HUES64 (cell line): ENCODE results near the gene CENPO. TPM values are rescaled to one million over a fixed set of nuclear protein-coding genes. Genes with fewer than 3 reads are reported as not detected.
A peak's percentile ranks its signal among the peaks of the same experiment; 100 is the strongest.

Source experiments
- H3K27ac ChIP-seq: 2 replicates; pipeline ENCODE4 v1.7.0; 2013; ENCODE audit warnings: low read depth, low read length, inconsistent platforms
- H3K27me3 ChIP-seq: 2 replicates; pipeline ENCODE4 v1.6.1; 2013; ENCODE audit warnings: mild to moderate bottlenecking, low read length; ENCODE audit not compliant: insufficient read depth
- H3K36me3 ChIP-seq: 2 replicates; pipeline ENCODE4 v1.6.1; 2013; ENCODE audit warnings: mild to moderate bottlenecking, low read length; ENCODE audit not compliant: insufficient read depth
- H3K4me1 ChIP-seq: 2 replicates; pipeline ENCODE4 v1.6.1; 2013; ENCODE audit warnings: mild to moderate bottlenecking, low read length, moderate library complexity; ENCODE audit not compliant: insufficient read depth
- H3K4me3 ChIP-seq: 2 replicates; pipeline ENCODE4 v1.5.1; 2013; ENCODE audit warnings: mild to moderate bottlenecking, low read length, moderate library complexity
- H3K9ac ChIP-seq: 2 replicates; pipeline ENCODE4 v1.6.1; 2013; ENCODE audit warnings: mild to moderate bottlenecking, low read depth, low read length
- H3K9me3 ChIP-seq: 2 replicates; pipeline ENCODE4 v1.6.1; 2013; ENCODE audit warnings: low read depth, low read length; ENCODE audit not compliant: insufficient read depth
- WGBS: fragments of 150-250, 120-280 bp; methylation state at CpG from one replicate; pipeline ENCODE4 v1.1.7; 2013; ENCODE audit warnings: missing lambda C conversion rate; 5-methylcytosine and 5-hydroxymethylcytosine counted together
- polyA plus RNA-seq, 2 experiments: library from polyadenylated mRNA; stranded (reverse); fragments of 50-300 nt; gene quantifications; one replicate each; pipeline ENCODE4 v1.2.3, GENCODE V29; 2013

CENPO gene, protein sequence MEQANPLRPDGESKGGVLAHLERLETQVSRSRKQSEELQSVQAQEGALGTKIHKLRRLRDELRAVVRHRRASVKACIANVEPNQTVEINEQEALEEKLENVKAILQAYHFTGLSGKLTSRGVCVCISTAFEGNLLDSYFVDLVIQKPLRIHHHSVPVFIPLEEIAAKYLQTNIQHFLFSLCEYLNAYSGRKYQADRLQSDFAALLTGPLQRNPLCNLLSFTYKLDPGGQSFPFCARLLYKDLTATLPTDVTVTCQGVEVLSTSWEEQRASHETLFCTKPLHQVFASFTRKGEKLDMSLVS
- polyA plus RNA-seq (2013, experiment 1 of 2) = 41.3 TPM
- 36.1 TPM for polyA plus RNA-seq (2013, experiment 2 of 2)

- under 1% methylated on average over 74 of the region's 74 CpGs for WGBS
- no peaks in the 10 kb centered on the region for H3K27me3 ChIP-seq
- H3K9ac ChIP-seq = peak within 1 kb of the TSS; percentile 98
- peaks cover 31% of the 10 kb centered on the region for H3K4me1 ChIP-seq
- H3K36me3 ChIP-seq = peaks cover 46% of the 10 kb centered on the region
- H3K9me3 ChIP-seq = no peaks in the 10 kb centered on the region
- peak within 1 kb of the TSS; percentile 99 for H3K27ac ChIP-seq
- peak within 1 kb of the TSS; percentile 81 for H3K4me3 ChIP-seq
Measured at GRCh38 chr2:24792874-24793760, at the start of gene CENPO, which contains the start of gene PTRHD1. Gene CENPO, plus strand, starts transcription at chr2:24793425. Its CDS starts 495 bp downstream, at chr2:24793920. Gene PTRHD1, minus strand, starts transcription at chr2:24793391. Its CDS starts 14 bp downstream, at chr2:24793377.

- Histone ChIP-seq H3K4me1 (no peaks in the 10 kb centered on the region), H3K9ac (no peak overlapping the region), H3K36me3 (peaks cover 6% of the 10 kb centered on the region), H3K9me3 (no peaks in the 10 kb centered on the region), H3K4me3 (no peak overlapping the region), H3K27me3 (no peaks in the 10 kb centered on the region), H3K27ac (no peak overlapping the region)
- 80% methylated on average over 3 of the region's 3 CpGs for whole genome bisulfite sequencing
Measured at GRCh38 chr2:24743924-24744323, 49.3 kb upstream of the CENPO start.

- no peaks in the 10 kb centered on the region for H3K27me3 ChIP-seq
- no peaks in the 10 kb centered on the region for H3K9me3 ChIP-seq
- no peaks in the 10 kb centered on the region for H3K4me1 ChIP-seq
- WGBS = 94% methylated on average over 1 of the region's 1 CpG
- H3K4me3 ChIP-seq = no peak overlapping the region
- no peak overlapping the region for H3K27ac ChIP-seq
- no peak overlapping the region for H3K9ac ChIP-seq
- peaks cover 6% of the 10 kb centered on the region for H3K36me3 ChIP-seq
Measured at GRCh38 chr2:24744356-24744755, 48.9 kb upstream of the CENPO start.

DNA sequence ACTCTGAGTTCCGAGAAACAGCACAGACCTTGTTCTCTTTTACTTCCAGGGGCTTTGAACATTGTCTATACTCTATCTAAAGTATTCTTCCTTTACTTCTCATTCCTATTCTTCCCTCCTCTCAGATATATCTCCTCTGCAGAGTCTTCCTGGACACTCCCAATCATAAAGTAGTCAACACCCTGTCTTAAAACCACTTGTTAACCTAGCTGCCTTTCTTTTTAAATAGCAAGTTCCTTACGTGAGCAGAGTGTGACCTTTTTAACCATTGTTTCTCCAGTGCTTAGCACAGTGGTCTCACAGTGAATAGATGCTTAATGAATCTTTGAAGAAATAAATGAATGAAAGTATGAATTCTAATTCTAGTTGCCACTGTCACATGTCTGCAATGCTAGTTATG, 47.4 kb upstream of the CENPO start:
- no peaks in the 10 kb centered on the region for H3K27me3 ChIP-seq
- H3K27ac ChIP-seq = no peak overlapping the region
- no peaks in the 10 kb centered on the region for H3K4me1 ChIP-seq
- WGBS = 93% methylated on average over 2 of the region's 2 CpGs
- H3K4me3 ChIP-seq = no peak overlapping the region
- peaks cover 6% of the 10 kb centered on the region; the same call in 1 of the 2 replicates for H3K36me3 ChIP-seq
- no peaks in the 10 kb centered on the region for H3K9me3 ChIP-seq
- no peak overlapping the region for H3K9ac ChIP-seq

DNA sequence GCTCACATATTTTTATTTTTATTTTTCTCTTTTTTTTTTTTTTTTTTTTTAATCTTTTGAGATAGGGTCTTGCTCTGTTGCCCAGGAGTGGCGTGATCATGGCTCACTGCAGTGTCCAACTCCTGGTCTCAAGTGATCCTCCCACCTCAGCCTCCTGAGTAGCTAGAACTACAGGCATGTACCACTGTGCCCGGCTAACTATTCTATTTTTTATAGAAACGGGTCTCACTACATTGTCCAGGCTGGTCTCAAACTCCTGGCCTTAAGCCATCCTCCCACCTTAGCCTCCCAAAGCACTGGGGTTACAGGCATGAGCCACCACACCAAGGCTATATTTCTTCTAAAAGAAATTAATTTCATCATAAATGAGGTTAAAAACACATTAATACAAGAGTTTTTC, 45.9 kb upstream of the CENPO start:
- Histone ChIP-seq H3K36me3 (no peaks in the 10 kb centered on the region), H3K27me3 (no peaks in the 10 kb centered on the region), H3K27ac (no peak overlapping the region), H3K9ac (no peak overlapping the region), H3K9me3 (no peaks in the 10 kb centered on the region), H3K4me3 (no peak overlapping the region), H3K4me1 (no peaks in the 10 kb centered on the region)
- 98% methylated on average over 3 of the region's 3 CpGs for WGBS

DNA sequence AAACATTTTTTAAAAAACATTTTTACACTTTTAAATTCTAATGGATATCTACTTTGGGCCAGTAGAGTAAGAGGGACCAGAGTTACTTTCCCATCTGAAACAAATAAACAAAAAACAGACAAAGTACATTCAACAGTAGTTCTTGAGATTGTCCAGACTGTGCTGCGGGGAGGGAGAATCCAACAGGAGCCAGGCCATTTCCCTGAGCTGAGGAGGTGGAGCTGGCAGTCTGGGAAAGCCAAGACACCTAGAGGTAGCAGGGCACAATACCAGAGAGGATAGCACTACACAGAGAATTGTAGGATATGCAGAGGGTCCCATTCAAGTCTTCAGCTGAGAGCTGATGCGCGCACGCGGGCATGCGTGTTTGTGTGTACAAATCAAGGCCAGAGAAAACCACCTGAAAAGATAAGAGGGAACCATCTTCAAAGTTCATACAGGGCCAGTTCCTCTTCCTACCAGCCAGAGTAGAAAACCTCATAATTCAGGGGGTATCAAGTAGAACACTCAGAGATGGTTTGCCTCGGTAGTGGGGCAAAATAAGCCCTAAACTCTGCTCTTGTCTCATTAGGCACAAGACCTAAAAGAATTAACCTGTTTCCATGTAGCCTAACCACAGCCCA, 44.0 kb upstream of the CENPO start:
- H3K9ac ChIP-seq = no peak overlapping the region
- H3K9me3 ChIP-seq = no peaks in the 10 kb centered on the region
- H3K4me1 ChIP-seq = no peaks in the 10 kb centered on the region
- no peaks in the 10 kb centered on the region for H3K36me3 ChIP-seq
- H3K27ac ChIP-seq = no peak overlapping the region
- 92% methylated on average over 7 of the region's 7 CpGs for WGBS
- H3K4me3 ChIP-seq = no peak overlapping the region
- no peaks in the 10 kb centered on the region for H3K27me3 ChIP-seq

DNA sequence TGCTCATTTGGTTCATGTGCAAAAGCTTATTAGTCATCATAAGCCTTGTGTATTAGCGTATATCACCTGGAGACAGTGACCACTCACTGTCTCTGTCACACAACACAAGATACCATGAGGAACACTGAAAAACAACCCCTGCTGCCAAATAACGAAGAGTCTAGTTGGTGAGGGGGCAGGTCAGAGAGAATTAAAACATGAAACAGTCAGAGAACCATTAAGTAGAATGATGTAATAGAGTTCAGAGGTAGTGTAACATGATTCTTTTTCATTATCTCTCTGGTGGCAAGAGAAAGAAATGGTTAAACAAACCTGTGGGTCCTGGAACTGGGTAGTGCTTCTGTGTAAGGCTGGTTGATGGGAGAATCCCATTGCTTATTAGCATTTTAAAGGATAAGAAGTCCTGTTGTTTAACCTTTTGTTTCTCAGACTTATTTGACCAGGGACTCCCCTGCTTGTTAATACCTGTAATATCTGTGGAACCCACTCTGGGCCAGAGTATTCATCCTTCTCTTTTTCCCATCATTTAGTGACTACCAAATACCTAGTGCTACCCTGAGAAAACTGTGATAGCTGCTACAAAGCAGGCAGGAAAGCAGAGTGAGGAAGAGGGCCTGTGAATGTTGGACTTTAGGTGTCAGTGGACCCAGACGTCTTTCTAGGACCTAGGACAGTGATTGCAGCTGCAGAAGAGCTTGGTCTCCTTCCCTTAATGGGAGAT, 38.1 kb upstream of the CENPO start:
- no peak overlapping the region for H3K4me3 ChIP-seq
- H3K9ac ChIP-seq = no peak overlapping the region
- H3K9me3 ChIP-seq = no peaks in the 10 kb centered on the region
- H3K36me3 ChIP-seq = peaks cover 12% of the 10 kb centered on the region; the same call in 1 of the 2 replicates
- 76% methylated on average over 3 of the region's 3 CpGs for WGBS
- H3K27me3 ChIP-seq = no peaks in the 10 kb centered on the region
- peaks cover 11% of the 10 kb centered on the region for H3K4me1 ChIP-seq
- no peak overlapping the region for H3K27ac ChIP-seq

GRCh38 chr2:24756789-24757188, 36.4 kb upstream of the CENPO start:
- Histone ChIP-seq H3K36me3 (peaks cover 12% of the 10 kb centered on the region; the same call in 1 of the 2 replicates), H3K9me3 (no peaks in the 10 kb centered on the region), H3K4me1 (peaks cover 11% of the 10 kb centered on the region), H3K27ac (no peak overlapping the region), H3K9ac (no peak overlapping the region), H3K27me3 (no peaks in the 10 kb centered on the region), H3K4me3 (no peak overlapping the region)
- WGBS = 100% methylated on average over 1 of the region's 1 CpG

- Histone ChIP-seq H3K27ac (no peak overlapping the region), H3K36me3 (peaks cover 18% of the 10 kb centered on the region), H3K4me3 (no peak overlapping the region), H3K4me1 (no peaks in the 10 kb centered on the region), H3K9me3 (no peaks in the 10 kb centered on the region), H3K9ac (no peak overlapping the region), H3K27me3 (no peaks in the 10 kb centered on the region)
- 93% methylated on average over 5 of the region's 5 CpGs for WGBS
Measured at GRCh38 chr2:24761866-24762265, 31.4 kb upstream of the CENPO start.

DNA sequence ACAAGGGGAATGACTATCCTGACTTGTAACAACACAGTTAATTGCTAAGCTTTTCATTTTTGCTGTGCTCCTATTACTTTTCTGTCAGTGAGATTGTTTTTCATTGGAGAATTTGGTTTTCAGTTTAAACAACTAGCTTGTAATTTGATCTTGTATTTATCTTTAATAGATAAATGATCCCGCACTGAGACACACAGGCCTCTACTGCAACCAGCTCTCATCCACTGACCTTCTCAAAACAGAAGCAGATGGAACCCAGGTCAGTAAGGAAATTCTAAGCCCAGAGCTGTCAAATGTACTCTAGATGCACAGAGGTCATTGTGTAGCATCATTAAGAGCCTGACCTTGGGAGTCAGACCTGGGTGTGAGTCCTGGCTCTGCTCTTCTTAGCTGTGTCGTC, 30.7 kb upstream of the CENPO start:
- no peaks in the 10 kb centered on the region for H3K9me3 ChIP-seq
- 88% methylated on average over 2 of the region's 2 CpGs for WGBS

More for the DNA sequence above, 30.7 kb upstream of the CENPO start:
- Histone ChIP-seq H3K4me3 (no peak overlapping the region), H3K4me1 (no peaks in the 10 kb centered on the region), H3K27ac (no peak overlapping the region), H3K9ac (no peak overlapping the region), H3K36me3 (peaks cover 18% of the 10 kb centered on the region), H3K27me3 (no peaks in the 10 kb centered on the region)
